ENCODE results near the gene NAXD.
"Not testable (repeated sequence)": the region's sequence is repeated elsewhere in the genome, so short reads cannot be mapped to it uniquely, and the experiment has no call there.

- TF ChIP-seq POLR2A, CTCF (IDR thresholded peaks at IDR 0.05): not testable (repeated sequence)
Observed at GRCh38 chr13:110606281-110606680, 9.1 kb upstream of the NAXD start.

All from body of pancreas (tissue), 4 donors.